HEK293 (cell line): ENCODE measurements around the gene PXDC1.

Experiments
- RBAK ChIP-seq: fragments of 450-650 bp; formaldehyde crosslinking; IDR thresholded peaks from 2 replicates; pipeline ENCODE4 v1.5.1; 2016; ENCODE audit warnings: missing biosample characterization, missing genetic modification characterization
- SP2 ChIP-seq: fragments of 450-650 bp; formaldehyde crosslinking; IDR thresholded peaks from 2 replicates; pipeline ENCODE4 v1.5.1; 2016; ENCODE audit warnings: missing biosample characterization, missing genetic modification characterization
- ZBTB20 ChIP-seq: fragments of 450-650 bp; formaldehyde crosslinking; IDR thresholded peaks from 2 replicates; pipeline ENCODE4 v1.5.1; 2016; ENCODE audit warnings: missing biosample characterization, missing genetic modification characterization
- TF ChIP-seq, protein P1 (sequence below): fragments of 450-650 bp; formaldehyde crosslinking; IDR thresholded peaks from 2 replicates; pipeline ENCODE4 v1.5.1; 2016; ENCODE audit warnings: missing biosample characterization, missing genetic modification characterization
- TF ChIP-seq, protein P2 (sequence below): fragments of 450-650 bp; IDR thresholded peaks from 2 replicates; pipeline ENCODE4 v1.5.1; 2018; ENCODE audit warnings: missing biosample characterization, missing genetic modification characterization

DNA sequence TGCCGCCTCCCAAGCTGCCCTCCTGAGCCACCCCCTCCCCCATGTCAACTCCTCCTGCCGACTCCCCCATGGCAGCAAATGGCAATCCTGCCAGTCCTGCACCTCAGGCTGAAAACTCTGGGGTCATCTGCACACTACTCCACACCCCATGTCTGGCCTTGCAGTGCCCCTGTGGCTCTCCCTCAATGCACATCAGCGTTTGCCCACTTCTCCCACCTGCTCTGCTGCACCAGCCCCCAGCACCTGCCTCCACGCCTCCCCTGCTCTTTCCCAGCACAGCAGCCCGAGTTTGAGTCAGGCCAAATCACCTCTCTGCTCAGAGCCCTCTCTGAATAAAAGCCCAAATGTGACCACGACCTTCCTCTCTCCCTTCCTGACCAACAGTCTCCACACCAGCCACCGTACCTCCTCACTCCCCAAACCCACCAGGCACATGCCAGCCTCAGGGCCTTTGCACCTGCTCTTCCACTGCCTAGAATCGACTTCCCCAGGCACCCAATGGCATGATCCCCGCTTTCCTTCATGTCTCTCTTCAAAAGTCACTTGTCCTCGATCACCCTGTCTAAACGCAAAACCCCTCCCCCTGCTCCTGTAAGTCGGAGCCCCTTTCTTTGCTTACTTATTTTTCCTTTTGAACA is 4.3 kb downstream of the PXDC1 start:
- TF ChIP-seq RBAK (tag by site-specific recombination) (no peak), ZBTB20 (no peak), SP2 (tag by site-specific recombination) (no peak)
- TF ChIP-seq, protein P1, sequence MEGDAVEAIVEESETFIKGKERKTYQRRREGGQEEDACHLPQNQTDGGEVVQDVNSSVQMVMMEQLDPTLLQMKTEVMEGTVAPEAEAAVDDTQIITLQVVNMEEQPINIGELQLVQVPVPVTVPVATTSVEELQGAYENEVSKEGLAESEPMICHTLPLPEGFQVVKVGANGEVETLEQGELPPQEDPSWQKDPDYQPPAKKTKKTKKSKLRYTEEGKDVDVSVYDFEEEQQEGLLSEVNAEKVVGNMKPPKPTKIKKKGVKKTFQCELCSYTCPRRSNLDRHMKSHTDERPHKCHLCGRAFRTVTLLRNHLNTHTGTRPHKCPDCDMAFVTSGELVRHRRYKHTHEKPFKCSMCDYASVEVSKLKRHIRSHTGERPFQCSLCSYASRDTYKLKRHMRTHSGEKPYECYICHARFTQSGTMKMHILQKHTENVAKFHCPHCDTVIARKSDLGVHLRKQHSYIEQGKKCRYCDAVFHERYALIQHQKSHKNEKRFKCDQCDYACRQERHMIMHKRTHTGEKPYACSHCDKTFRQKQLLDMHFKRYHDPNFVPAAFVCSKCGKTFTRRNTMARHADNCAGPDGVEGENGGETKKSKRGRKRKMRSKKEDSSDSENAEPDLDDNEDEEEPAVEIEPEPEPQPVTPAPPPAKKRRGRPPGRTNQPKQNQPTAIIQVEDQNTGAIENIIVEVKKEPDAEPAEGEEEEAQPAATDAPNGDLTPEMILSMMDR (tag by site-specific recombination) = no peak
- TF ChIP-seq, protein P2, sequence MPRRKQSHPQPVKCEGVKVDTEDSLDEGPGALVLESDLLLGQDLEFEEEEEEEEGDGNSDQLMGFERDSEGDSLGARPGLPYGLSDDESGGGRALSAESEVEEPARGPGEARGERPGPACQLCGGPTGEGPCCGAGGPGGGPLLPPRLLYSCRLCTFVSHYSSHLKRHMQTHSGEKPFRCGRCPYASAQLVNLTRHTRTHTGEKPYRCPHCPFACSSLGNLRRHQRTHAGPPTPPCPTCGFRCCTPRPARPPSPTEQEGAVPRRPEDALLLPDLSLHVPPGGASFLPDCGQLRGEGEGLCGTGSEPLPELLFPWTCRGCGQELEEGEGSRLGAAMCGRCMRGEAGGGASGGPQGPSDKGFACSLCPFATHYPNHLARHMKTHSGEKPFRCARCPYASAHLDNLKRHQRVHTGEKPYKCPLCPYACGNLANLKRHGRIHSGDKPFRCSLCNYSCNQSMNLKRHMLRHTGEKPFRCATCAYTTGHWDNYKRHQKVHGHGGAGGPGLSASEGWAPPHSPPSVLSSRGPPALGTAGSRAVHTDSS = no peak
